GM19023 (cell line): ENCODE data around the gene IL19.
"Not testable (repeated sequence)": the region's sequence is repeated elsewhere in the genome, so short reads cannot be mapped to it uniquely, and the experiment has no call there.

Experiments
- ATAC-seq: cut with Tn5 transposase; IDR thresholded peaks from one replicate; pipeline ENCODE4 v1.9.1; 2021; ENCODE audit warnings: mild to moderate bottlenecking, moderate library complexity; ENCODE audit not compliant: unreplicated experiment

The IL19 gene

GRCh38 chr1:206739411-206740076 lies 31.0 kb upstream of the IL19 start:
- peak; percentile 83 for ATAC-seq

DNA sequence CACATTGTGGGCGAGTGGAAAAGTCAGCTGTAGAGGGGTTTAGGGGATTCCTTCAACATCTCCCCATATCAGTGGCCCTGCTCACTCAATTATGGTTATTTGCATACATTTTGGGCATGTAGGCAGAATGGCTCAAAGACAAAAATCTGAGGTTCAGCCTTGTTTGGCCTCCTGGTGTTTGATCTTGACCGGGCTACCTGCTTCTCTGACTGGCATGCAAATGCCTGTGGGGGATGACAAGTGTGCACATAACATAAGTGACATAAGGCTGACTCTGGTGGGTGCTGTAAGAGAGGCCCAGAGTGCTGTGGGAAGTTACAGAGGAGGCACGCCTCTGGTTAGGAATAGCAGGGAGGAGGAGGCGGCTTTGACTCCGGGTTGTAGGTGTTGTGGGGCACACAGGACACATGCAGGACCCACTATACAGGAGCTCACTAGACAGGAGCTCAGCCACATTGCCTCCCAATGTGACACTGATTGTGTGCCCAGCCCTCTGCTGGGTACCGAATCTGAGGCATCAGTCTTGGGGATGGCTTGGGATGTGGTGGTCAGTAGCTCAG lies 29.4 kb upstream of the IL19 start:
- ATAC-seq: no peak

GRCh38 chr1:206742719-206743383 lies 27.7 kb upstream of the IL19 start:
- ATAC-seq: no peak

DNA sequence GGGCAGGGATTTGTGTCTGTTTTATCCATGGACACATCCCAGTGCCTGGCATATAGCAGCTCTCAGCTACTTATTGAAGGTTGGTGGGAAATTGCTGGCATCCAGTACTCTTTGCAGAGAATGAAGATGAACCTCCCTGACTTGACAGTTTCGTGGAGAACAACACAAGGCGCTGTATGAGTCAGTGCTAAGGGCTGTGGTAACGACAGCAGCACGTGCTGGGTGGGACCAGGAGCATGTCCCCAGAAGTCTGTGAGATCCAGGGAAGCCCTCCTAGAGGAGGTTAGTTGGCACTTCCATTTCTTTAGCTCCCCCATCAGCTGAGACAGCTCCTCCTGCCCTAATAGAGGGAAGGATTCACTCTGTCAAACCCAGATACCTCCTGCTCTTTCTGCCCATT lies 25.9 kb upstream of the IL19 start:
- no peak for ATAC-seq

DNA sequence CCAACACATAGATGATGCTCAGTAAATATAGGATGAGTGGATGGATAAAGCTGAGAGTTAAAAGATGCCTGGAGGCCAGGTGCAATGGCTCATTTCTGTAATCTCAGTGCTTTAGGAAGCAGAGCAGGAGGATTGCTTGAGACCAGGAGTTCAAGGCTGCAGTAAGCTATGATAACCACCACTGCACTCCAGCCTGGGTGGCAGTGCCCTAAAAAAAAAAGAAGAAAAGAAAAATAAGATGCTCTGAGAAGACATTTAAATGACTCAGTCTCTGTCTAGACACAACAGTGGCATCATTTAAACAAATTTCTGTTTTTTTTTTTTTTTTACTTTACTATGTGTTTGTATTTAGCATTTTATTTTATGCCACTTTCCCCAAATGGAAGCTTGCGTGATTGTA lies 25.3 kb upstream of the IL19 start:
- ATAC-seq: no peak

DNA sequence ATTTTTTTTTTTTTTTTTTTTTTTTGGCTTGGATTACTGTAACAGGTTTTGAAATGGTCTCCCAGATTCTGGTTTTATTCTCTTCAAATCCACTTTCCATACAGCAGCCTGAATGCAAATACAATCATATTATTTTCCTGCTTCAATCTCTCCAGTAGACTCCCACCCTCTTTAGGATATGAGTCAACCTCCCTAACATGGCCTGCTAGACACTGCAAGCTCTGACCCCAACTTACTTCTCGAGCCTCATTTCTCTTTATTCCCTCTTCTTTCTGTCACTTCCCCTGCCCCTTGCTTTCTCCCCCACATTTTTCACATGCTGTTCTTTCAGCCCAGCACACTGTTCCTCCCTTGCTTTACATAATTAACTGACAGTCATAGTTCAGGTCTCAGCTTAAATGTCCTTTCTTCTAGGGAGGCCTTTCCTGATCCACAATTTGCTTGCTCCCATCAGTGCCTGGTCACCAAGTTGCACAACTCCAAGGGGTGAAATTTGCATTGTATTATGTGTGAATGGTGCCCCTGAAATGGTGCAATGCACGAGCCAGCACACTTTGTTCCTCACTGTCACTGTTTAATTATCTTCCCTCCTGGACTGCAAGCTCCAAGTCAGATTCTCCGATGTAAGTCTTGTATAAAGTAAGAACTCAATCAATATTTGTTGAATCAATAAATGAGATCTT lies 22.1 kb upstream of the IL19 start:
- no peak for ATAC-seq

DNA sequence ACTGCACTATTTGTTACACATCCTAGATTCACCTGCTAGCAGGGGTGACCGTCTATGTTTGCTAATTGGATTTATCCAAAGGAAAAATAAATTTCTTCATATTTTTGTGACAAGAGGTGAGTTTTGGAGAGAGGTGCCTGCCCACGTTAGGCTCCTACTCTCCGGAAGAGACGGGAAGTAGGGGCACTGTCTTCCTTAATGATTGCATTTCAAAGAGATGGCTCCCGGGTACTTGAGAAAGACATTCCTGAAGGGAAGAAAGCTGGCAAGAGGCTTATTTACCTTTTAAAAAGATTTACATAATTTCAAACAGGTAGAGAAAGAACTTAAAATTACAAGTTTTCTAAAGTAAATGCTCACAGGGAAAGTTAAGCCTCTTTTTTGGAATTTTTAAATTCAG lies 18.7 kb upstream of the IL19 start:
- ATAC-seq: no peak

DNA sequence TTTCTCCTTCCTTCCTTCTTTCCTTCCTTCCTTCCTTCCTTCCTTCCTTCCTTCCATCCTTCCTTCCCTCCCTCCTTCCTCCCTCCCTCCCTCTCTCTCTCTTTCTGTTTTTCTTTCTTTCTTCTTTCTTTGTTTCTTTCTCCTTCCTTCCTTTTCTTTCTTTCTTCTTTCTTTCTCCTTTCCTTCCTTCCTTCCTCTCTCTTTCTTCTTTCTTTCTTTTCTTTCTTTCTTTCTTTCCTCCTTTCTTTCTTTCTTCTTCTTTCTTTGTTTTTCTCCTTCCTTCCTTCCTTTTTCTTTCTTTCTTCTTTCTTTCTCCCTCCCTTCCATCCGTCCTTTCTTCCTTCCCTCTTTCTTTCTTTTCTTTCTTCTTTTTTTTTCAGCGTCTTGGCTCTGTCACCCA lies 18.1 kb upstream of the IL19 start:
- no peak for ATAC-seq

- ATAC-seq: no peak
Observed at GRCh38 chr1:206753141-206753540, 17.4 kb upstream of the IL19 start.

- no peak for ATAC-seq
Observed at GRCh38 chr1:206754011-206754410, 16.6 kb upstream of the IL19 start.

DNA sequence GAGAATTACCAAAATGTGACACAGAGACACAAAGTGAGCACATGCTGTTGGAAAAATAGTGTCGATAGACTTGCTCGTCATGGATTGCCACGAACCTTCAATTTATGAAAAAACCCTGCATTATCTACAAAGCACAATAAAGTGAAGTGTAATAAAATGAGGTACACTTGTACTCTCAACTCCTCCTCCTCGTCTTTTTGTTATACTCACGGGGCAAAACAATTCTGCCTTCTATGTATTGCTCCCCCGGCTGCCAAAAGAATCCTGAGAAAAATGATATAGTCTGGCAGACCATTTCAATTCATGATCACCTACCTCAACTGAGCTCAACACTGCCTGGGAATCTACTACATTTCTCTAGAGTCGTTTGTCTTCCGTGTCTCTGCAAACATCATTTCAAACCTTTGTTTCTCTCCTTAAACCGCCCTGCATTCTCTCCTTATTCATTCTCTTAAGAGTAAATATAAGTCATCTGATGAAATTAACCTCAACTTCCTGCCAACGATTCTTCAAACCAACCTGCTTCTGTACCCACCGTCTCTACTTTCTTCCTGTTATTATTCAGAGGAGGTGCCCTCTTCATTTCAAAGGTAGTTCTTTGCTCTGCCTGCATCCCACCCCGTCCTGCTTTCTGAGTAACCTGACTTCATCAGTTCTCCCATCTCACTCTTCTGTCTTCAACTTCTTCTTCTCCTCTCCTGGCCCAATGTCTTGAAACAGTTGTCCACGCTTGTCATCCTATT lies 12.9 kb upstream of the IL19 start:
- no peak for ATAC-seq

- no peak for ATAC-seq
Observed at GRCh38 chr1:206760590-206760989, 10.0 kb upstream of the IL19 start.

DNA sequence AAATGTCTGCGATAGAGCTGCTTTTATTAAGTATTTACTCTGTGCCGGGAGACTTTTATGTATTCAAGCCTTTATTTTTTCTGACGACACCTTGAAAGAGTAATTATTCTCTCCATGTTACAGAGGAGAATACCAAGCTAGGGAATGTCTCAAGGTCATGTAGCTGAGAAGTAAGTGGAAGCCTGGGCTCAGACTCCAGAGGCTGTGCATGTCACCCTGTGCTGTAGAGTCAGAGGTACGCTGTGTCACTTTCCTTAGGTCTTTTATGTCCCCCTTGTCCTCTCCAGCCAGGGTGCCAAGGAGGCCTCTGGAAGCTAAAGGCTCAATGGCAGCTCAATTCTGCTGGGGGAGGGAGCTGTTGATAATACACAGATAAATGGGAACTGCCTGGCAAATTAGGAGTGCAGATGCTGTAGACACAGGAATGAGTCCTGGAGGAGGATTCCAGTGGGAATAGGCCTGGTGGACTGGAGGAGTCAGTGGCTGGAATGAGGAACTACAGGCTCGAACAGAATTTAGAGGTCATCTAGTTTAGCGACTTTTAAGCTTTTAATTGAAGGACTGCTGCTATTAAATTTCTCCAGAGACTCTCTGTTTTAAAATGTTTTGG lies 9.3 kb upstream of the IL19 start:
- no peak for ATAC-seq

DNA sequence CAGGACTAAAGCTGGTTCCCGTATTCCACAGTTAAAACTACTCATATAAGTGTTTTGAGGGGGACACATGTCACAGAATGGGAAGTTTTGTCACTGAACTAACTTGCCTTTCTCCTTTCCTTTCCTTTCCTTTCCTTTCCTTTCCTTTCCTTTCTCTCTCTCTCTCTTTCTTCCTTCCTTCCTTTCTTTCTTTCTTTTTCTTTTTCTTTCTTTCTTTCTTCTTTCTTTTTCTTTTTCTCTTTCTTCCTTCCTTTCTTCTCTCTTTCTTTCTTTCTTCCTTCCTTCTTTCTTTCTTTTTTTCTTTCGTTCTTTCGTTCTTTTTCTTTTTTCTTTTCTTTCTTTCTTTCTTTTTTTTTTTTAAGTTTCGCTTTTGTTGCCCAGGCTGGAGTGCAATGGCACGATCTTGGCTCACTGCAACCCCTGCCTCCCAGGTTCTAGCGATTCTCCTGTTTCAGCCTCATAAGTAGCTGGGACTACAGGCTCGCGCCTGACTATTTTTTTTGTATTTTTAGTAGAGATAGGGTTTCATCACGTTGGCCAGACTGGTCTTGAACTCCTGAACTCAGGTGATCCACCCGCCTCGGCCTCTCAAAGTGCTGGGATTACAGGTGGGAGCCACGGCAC lies 7.7 kb upstream of the IL19 start:
- not testable (repeated sequence) for ATAC-seq

- not testable (repeated sequence) for ATAC-seq
Observed at GRCh38 chr1:206765771-206766170, 4.8 kb upstream of the IL19 start.

DNA sequence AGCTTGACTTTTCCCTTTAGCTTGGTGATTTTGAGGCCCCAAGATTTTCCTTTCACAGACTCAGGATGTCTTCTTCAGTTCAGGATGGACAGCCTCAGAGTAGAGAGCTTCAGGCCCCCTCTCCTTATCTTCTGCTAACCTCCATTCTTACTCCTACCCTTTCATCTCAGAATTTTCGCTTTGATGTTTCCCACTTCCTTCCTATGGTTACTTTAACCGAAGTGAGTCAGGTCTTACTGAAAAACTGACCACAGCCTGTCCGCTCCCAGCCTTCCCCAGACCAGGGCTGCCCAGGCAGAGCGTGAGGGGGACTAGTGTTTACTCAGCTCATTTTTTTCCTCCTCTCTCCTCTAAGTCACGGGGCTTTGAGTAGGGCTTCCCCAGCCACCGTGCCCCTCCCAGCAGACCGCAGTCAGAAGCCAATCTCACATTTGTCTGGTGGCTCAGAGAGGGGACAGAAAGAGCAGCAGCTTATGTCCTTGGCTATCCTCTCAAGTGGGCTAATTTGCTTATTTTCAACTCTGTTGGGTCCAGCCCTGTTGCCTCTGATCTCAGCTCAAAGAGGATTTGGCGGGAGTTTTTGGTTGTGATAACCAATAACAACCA lies 4.2 kb upstream of the IL19 start:
- peak; percentile 56 for ATAC-seq

- no peak for ATAC-seq
Observed at GRCh38 chr1:206768472-206769303, 1.9 kb upstream of the IL19 start.

GRCh38 chr1:206769304-206769731 lies 1.3 kb upstream of the IL19 start:
- ATAC-seq: peak; percentile 68

DNA sequence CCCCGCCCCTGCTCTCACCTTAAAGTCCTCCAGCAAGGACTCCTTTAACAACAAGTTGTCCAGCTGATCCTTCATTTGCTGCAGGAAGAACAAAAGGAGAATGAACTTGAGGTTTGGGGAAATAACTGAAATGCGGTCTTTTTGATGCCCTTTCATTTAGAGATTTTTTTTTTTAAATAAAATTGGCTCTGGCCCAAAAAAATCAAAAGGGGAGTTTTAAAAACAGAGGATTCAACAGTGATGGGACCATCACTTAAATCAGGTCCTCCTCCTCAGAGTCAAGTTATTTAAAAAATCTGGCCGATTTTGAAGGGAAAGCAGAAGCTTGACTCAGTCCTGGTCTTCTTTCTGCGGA lies 742 bp downstream of the IL19 start:
- no peak for ATAC-seq
